NCI-H345 (cell line): ENCODE data around the gene SLC2A11.
"Not testable (repeated sequence)": the region's sequence is repeated elsewhere in the genome, so short reads cannot be mapped to it uniquely, and the experiment has no call there.

Experiments
- DNase-seq: peaks from one replicate; lab custom pipeline; 2025; lab: John Stamatoyannopoulos, UW

The SLC2A11 gene

DNA sequence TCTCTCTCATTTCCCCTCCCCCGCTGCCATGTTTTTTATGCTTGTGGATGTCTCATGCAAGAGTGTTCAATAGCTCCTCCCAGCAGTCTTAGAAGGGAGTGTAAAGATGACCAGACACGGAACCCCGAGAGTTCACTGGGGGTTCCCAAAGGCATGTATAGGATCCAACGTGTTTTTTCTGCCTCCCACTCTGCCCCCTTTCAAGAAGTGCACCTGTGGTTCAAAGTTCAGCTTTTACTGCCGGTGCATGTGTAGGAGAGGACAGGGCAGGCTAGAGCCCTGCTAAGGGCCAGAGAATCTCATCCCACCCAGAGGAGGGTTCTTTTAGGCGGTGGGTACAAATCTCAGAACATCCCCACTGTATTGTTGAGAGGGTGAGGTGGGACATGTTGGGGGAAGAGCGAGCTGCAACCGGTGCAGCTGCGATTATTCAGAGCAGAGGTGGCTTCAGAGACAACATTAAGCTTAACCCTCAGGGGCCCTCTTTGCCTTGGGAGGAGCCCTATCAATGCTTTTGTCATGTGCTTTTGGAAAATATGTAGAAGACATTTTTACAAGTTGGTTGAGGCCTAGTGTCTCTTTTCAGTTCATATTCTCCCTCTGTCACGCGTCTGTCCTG, 51.0 kb downstream of the SLC2A11 start:
- no peak for DNase-seq

DNA sequence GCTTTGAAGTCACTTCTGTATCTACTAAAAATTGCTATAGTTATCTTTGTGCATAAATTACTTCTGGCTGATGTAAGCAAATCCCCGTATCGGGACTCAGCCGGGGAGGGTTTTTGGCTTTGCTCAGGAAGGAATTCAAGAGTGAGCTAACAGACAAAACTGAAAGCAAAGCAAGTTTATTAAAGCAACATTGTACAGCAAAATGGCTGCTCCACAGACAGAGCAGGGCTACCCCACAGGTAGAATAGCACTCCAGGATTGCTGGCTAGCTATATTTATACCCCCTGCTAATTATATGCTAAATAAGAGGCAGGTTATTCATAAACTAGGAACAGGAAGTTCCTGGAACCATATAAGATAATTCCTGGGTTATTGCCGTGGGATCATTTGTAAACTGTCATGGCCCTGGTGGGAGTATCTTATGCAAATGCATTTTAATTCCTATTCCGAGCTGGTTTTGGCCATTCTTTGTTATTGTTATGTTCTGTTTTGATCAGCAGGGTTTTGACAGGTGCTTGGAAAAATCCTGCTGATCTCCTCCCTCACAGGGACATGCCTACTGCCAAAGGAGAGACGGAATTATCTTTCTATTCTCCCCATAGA, 51.7 kb downstream of the SLC2A11 start:
- DNase-seq = no peak

DNA sequence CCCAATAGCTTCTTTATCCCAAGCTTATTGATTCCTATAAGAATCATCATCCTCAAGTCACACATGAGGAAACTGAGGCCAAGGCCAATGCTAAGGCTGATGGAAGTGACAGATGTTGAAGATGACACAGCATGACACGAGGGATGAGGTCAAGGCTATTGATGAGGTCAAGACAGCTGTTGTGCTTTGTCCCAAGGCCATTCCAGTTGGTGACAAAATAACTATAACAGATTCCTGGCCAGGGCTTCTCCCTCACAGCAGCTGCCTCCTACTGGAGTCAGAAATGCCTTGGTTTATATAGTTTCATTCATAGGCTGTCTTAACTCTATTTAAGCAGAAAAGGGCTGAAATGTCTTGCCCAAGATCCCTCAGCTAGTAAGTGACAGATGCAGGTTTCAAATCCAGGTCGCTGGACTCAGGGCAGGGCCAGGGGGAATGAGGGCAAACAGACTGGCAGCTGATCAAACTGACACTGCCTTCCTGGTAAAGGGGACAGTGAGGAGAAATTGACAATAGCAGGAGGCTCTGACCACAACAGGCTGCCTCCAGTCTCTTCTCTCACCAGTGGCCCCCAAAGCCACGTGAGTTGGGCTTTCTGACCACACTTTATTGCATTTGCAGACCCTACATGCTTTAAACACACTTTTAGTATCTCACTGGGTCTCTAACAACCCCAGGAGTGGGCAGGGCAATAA, 53.0 kb downstream of the SLC2A11 start:
- DNase-seq = no peak

- DNase-seq = no peak
These were observed 53.8 kb downstream of the SLC2A11 start for GRCh38 chr22:23911318-23911980.

DNA sequence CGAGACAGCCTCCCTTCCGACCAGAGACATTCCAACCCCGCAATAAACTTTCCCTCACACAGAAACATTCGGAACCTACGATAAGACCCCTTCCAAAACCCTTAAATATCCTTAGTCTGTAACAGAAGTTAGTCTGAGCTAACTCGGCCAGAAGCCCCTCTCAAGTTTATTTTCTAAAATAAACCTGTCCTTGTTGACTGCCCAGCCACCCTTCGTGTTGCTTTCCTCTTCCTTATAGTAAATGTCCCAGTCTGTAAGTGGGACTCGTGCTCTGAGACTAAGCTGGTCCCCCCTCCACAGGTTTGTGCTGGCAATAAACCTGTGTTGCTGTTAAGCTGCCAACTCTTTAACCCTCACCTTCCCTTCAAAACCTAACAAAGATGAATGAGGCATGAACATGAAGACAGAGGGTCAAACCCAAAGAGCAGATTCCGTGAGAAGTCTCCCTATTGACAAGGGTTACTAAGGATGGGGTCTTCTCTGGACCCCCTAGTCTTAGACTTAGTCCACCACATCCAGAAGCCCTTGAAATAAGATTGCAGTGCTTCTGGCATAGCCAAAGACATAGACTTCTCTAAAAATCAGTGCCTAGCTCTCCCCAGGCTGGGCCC, 54.7 kb downstream of the SLC2A11 start:
- DNase-seq = no peak

- DNase-seq = no peak
These were observed 55.6 kb downstream of the SLC2A11 start for GRCh38 chr22:23913306-23913660.

- peak; percentile 100 for DNase-seq
These were observed 56.1 kb downstream of the SLC2A11 start for GRCh38 chr22:23913661-23914353.

- DNase-seq = no peak
These were observed 57.6 kb downstream of the SLC2A11 start for GRCh38 chr22:23915290-23915689.

DNA sequence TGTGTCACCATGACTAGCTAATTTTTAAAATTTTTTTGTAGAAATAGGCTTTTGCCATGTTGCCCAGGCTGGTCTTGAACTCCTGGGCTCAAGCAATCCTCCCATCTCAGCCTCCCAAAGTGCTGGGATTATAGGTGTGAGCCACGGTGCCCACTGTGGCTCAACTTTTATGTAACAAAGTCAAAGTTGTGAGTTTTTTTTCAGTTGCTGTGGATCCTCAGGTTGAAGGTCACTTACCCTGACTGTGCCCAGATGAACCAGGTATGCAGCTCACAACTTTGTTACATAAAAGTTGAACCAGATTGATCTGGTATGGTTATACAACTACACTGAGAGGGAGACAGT, 62.6 kb downstream of the SLC2A11 start:
- DNase-seq = not testable (repeated sequence)

DNA sequence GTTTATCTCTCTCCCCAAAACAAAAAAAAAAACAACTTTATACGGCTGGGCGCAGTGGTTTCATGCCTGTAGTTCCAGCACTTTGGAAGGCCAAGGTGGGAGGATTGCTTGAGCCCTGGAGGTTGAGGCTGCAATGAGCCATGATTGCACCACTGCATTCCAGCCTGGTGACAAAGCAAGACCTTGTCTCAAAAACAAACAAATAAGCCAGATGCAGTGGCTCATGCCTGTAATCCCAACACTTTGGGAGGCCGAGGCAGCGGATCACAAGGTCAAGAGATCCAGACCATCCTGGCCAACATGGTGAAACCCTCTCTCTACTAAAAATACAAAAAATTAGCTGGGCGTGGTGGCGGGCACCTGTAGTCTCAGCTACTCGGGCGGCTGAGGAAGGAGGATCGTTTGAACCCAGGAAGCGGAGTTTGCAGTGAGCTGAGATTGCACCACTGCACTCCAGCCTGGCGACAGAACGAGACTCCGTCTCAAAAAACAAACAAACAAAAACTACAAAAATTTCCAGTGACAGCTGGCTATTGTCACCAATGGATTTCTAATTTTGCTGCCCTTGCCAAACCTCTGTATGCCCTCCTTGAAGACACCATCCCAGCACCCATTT, 64.0 kb downstream of the SLC2A11 start:
- DNase-seq = not testable (repeated sequence)

- DNase-seq = no peak
These were observed 65.2 kb downstream of the SLC2A11 start for GRCh38 chr22:23922921-23923320.

DNA sequence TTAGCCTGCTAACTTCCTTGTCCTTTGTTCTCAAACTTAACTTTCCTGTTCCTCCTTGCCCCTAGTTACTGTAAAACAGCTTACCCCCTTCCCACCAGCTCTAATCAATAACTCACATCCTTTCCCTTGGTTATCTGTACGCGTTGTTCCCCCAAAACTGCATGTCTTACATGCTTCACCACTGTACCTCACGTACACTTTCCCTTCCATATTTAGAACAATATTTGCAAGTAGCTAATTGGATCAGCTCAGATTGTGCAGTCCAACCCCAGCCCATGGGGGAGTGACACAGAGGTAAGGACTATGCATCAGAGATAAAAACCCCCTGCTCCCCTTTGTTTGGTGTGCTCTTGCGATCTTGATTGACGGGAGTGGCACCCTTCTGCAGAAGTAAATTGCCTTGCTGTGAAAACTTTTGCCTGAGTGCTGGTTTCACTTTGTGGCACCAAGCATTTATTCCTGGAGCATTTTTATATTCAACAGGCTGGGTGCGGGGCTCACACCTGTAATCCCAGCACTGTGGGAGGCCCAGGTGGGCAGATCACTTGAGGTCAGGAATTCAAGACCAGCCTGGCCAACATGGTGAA, 67.4 kb downstream of the SLC2A11 start:
- DNase-seq = no peak

DNA sequence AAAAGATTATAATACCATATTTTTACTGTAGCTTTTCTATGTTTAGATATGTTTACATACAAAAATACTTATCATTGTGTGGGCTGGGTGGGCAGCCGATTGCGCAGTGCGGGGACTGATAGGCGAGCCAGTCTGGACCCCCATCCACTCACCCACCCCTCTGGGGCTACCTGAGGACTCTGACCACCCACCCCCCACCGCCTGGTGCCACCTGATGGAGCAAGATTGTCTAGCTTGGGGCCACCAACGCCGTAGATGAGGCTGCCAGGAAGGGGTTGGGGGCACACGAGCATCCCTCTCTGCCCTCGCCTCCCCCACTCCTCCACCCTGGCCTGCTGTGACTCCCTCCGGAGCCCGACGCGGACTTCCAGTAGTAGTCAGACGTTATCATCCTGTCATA, 68.9 kb downstream of the SLC2A11 start:
- no peak for DNase-seq
